ENCODE data around the gene FUT2.
A peak's percentile ranks its signal among the peaks of the same experiment; 100 is the strongest.
"Not testable (repeated sequence)": the region's sequence is repeated elsewhere in the genome, so short reads cannot be mapped to it uniquely, and the experiment has no call there.

The FUT2 gene

GRCh38 chr19:48670699-48671445, 24.9 kb upstream of the FUT2 start:
- DNase-seq (ENCODE audit: low read depth), result no peak

- no peak for DNase-seq (ENCODE audit: low read depth)
Observed at GRCh38 chr19:48671446-48671995, 24.2 kb upstream of the FUT2 start.

DNA sequence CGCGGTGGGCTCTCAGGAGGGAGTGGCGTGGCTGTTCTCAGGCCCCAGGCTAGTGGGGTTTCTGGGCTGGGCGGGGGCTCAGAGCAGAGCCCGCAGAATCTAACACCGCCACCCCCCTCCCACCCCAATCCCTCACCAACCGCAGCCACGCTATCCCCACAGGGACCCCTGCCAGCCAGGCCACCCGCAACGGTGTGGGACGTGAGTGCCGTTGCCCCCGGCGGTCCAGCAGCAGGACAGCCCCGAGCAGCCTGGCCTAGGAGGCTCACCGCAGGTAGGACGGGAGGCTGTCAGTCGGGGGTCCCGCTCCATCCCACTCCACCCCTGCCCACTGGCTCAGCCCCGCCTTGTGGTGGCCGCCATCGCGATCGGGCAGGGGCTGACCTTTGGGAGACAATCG, 22.8 kb upstream of the FUT2 start, which contains the start of gene NTN5:
TSS of gene NTN5 (minus strand) at position 24 of the 400 bp plus-strand sequence. CDS start 2,031 bp downstream, outside the sequence.
- DNase-seq (ENCODE audit: low read depth), result no peak

DNA sequence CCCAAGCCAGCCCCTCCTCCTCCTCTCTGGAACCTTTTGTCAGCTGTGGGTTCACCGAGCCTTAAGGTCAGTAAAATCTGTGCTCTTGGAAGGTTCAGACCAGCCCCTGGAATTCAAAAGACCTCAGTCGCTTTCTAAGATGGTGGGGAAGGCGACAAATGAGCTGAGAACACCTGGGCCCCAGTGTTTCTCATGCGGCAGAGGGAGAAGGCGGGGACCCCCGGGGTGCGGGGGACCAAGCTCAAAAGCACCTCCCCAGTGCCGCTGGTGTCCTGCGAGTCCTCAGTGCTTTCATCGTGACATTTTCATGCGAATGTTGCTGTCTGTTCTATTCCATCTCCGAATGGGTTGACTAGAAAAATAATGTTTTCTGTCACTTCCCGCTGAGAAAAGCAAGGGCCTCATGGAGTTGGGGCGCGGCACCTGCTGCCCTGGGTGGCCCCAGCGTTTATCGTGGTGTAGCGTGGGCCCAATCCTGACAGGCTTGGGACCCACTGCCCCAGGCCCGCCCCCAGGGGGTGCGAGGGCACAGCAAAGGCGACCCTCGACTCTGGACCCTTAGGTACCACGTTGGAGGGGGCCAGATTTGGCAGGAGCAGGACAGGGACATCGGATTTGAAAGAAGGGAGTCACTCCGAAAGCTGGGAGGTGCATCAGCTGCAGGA, 22.2 kb upstream of the FUT2 start:
- no peak for DNase-seq (ENCODE audit: low read depth)

DNA sequence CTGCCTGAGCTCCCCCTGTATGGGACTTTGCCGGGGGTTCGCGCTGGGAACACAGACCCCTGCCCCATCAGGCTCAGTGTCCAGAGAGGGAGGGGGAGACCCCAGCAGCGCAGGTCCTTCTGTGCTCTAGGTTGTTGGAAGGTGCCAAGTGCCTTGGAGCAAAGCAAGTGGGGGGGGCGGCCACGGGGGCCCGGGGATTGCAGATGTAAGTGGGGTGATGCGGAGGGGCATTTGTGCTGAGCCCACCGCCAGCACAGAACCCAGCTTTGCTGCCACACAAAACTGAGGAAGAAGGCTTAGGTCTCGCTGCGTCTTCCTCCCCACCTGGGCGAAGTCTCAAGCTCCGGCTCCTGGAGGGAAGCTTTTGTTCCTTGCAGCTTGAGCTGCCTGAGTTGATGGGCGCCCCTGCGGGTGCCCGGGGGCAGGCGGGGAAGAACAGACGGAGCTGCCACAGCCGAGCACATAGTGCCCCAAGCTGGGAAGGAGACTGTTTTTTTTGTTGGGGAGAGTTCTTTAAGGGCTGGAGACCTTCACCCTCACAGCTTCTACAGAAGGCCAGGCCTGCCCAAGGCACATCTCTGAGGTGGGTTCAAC, 21.5 kb upstream of the FUT2 start:
- no peak for DNase-seq (ENCODE audit: low read depth)

DNA sequence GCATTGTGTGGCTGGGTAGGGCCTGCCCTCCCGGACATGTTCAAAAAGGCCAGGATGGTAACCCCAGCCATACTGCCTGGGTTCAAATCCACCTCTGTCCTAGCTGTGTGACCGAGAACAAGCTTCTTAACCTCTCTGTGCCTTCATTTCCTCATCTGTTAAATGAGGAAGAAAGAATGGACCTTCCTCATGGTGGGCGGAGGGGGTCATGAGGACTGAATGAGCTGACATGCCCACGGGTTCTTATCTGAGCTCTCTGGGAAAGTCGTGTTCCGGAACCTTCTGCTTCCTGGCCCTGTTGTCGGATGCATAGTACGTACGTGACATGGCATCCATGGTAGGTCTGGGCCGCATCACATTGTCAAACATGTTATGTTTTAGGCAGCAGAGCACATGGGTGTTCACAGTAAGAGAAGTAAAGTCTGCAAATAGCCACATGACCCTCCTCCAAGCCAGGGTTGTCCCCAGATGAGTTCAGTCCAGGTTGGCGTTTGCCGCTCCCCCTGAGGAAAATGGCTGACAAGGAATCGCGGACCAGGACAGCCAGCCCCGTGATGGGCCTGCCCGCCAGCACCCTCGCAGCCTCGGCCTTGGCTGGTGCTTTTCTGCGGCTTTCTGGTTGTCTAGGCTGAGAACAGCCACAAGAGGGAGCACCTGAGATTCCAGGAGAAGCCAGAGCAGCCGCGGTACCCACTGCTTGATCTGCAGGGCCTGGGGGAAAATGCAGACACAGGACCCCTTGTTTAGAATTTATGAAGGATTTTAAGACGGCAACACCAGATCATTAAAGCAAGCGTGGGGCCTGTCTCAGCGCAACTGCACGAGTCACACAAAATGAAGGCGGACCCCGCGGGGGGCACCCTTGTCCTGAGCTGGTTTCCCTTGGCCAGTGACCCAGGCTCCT, 20.6 kb upstream of the FUT2 start:
- DNase-seq (ENCODE audit: low read depth), result peak; percentile 69

DNA sequence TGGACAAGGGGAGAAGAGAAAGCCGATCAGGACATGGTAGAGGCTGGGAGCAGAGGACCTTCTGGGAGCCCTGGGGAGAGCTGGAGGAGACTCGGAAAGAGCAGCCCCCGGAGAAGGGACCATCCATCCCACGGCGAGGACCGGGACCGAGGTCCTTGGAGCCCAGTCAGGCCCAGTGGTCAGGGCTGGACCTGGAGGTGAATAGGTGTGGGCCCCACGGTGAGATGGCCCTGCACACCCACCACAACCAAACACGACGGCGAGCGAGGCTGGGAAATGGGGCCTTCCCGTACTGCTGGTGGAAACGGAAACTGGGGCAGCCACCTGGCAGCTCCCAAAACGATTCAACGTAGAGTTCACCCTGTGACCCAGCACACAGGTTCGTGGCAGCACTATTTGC, 19.3 kb upstream of the FUT2 start:
- no peak for DNase-seq (ENCODE audit: low read depth)

DNA sequence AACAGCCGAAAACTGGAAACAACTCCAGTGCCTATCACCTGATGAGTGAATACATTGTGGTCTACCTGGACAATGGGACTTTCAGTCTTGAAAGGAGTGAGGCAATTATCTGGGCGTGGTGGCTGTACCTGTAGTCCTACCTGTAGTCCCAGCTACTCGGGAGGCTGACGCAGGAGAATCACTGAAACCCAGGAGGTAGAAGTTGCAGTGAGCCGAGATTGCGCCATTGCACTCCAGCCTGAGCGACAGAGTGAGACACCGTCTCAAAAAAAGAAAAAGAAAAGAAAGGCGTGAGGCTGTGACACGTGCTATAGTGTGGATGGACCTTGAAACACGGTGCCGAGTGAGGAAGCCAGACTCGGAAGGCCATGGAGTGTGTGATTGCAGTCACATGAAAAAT, 18.9 kb upstream of the FUT2 start:
- DNase-seq (ENCODE audit: low read depth), result no peak

- no peak for DNase-seq (ENCODE audit: low read depth)
Observed at GRCh38 chr19:48678201-48678600, 17.6 kb upstream of the FUT2 start.

GRCh38 chr19:48680006-48680405, 15.8 kb upstream of the FUT2 start:
- not testable (repeated sequence) for DNase-seq (ENCODE audit: low read depth)

DNA sequence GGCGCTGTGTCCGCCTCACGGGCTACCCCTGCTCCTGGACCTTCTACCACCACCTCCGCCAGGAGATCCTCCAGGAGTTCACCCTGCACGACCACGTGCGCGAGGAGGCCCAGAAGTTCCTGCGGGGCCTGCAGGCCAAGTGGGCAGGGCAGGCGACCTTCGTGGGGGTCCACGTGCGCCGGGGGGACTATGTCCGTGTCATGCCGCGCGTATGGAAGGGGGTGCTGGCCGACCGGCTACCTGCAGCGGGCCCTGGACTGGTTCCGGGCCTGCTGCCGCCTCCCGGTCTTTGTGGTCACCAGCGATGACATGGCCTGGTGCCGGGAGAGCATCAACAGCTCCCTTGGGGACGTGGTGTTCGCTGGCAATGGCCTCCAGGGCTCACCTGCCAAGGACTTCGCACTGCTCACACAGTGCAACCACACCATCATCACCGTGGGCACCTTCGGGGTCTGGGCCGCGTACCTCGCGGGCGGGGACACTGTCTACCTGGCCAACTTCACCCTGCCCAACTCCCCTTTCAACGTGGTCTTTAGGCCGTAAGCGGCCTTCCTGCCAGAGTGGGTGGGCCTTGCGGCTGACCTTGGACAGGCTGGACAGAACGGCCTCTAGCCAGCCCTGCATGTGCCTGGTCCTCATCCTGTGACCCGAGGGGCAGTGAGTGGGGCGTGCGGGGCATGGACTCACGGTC, 15.2 kb upstream of the FUT2 start:
- DNase-seq (ENCODE audit: low read depth), result no peak

GRCh38 chr19:48681127-48681470, 14.7 kb upstream of the FUT2 start:
- no peak for DNase-seq (ENCODE audit: low read depth)

GRCh38 chr19:48683349-48683748, 12.4 kb upstream of the FUT2 start:
- DNase-seq (ENCODE audit: low read depth), result peak; percentile 22

GRCh38 chr19:48685583-48685982, 10.2 kb upstream of the FUT2 start:
- no peak for DNase-seq (ENCODE audit: low read depth)

DNA sequence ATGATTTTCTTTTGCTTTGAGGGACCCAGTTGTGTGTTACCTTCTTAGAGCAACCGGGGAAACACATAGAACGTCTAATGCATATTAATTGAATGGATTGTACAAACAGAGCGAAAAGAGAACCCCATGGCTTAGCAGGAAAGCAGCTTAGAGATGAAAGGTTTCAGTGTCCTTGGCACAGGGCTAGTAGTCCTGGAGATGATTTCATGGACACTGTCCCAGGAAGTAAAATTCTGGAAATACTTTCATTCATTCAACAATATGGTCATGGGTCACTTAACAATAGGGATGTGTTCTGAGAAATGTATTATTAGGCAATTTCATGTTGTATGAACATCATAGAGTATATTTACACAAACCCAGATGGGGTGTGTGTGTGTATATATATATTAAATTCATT, 9.7 kb upstream of the FUT2 start:
- DNase-seq (ENCODE audit: low read depth), result peak; percentile 71

- not testable (repeated sequence) for DNase-seq (ENCODE audit: low read depth)
Observed at GRCh38 chr19:48686637-48687036, 9.1 kb upstream of the FUT2 start.

DNA sequence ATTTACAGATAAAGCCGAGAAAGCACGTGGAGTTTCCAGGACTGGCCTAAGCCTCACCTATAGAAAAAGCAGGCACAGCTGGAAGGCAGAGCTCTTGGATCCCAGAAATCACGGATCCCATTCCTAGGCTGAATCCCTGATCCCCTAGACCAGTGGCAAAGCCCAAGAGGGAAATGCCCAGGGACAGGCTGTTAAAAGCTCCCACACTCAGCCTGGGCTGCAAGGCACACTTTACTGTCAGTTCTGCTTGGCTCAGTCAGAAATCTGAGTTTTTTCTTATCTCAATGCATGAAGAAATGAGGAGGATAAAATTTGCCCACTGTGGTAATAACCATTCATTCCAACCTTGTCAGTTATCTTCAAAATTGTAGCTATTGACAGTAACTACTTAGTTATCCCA, 8.0 kb upstream of the FUT2 start:
- no peak for DNase-seq (ENCODE audit: low read depth)

DNA sequence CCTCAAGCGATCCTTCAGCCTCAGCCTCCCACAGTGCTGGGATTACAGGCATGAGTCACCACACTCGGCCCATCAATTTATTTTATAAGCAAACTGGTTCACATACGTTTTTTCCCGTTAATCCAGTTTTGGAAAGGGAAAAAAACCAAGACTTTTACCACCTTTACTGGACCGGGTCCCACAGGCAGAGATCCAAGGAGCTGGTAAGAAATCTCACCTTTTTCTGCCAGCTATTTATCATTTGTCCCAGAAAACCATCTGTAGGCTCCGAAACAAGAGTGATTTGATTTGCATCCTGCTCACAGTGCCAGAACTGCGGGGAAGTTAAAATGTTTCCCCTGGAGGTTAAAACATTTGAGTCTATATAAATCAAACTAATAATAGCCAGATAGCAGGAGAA, 6.3 kb upstream of the FUT2 start:
- DNase-seq (ENCODE audit: low read depth), result no peak

DNA sequence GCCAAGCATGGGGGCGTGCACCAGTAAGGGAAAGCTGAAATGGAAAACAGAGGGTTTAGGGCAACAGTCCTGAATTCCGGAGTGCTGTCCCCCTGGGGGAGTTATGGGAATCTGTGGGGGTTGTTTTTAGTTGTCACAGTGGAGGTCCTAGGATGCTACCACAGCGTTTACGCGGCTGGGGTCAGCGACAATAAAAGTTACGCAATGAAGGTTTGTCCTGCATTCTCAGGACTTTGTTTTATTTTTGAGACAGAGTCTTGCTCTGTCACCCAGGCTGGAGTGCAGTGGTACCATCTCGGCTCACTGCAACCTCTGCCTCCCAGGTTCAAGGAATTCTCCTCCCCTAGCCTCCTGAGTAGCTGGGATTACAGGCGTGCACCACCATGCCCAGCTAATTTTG, 2.1 kb upstream of the FUT2 start:
- not testable (repeated sequence) for DNase-seq (ENCODE audit: low read depth)

DNA sequence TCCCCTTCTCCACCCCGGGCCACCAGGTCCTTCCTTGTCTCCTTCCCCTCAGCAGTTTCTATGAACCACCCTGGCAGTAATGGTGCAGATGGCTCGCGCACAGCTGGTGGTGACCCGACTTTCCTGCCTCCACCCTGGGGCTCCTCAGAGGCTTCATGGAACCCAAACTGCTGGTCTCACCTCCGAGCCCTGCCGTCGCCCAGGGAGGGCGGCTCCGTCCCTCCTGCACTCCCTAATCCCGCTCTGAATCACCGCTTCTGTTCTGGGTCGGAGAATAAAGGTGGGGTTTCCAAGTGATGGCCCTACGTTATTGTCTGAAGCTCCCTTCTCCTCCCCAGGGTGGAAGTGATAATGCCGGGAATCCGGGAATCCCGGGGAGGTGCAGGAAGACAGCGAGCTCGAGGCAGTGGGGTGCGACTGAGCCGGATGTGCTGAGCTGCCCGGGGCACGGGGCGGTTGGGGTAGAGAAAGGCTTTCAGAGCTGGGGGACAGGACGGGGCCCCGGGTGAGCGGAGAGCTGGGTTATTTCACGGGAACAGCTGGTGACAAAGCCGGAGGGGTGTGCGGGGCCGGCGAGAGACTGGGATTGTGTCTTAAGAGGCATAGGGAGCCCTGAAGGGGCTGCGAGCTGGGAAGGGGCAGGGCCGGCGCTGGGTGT, 711 bp downstream of the FUT2 start:
- DNase-seq (ENCODE audit: low read depth), result no peak

- DNase-seq (ENCODE audit: low read depth), result peak; percentile 48
Observed at GRCh38 chr19:48698046-48698445, 2.3 kb downstream of the FUT2 start.
